ENCODE results near the gene EIF4A3.
"Not testable (repeated sequence)": the region's sequence is repeated elsewhere in the genome, so short reads cannot be mapped to it uniquely, and the experiment has no call there.

EIF4A3 gene

GRCh38 chr17:80173126-80173525 is 26.2 kb upstream of the EIF4A3 start:
- no peak for DNase-seq (ENCODE audit: low read depth in 2 of 2)

DNA sequence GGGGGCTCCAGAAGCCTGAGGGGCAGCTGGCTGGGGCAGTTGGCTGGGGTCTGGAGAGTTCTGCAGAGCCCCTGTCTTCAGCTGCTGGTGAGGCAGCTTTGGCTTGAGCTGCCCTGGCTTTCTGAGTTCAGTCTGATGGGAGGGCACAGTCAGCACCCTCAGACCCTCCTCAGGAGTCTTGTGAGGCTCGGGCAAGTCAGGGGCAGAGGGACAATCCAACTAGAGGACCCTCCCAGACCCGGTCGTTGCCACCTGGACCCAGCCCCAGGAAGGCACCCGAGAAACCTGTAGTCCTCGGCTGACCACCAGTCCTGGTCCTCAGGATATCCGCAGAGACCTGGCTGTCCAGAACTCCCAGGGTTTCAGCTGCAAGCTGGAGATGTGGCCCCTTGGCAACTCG is 24.8 kb upstream of the EIF4A3 start:
- DNase-seq (ENCODE audit: low read depth in 2 of 2): no peak

- no peak for DNase-seq (ENCODE audit: low read depth in 2 of 2)
Measured at GRCh38 chr17:80169784-80170500, 23.0 kb upstream of the EIF4A3 start, which contains the start of gene CARD14. TSS of gene CARD14 (plus strand) at chr17:80170030. CDS start at chr17:80181439, 11,409 bp downstream.

DNA sequence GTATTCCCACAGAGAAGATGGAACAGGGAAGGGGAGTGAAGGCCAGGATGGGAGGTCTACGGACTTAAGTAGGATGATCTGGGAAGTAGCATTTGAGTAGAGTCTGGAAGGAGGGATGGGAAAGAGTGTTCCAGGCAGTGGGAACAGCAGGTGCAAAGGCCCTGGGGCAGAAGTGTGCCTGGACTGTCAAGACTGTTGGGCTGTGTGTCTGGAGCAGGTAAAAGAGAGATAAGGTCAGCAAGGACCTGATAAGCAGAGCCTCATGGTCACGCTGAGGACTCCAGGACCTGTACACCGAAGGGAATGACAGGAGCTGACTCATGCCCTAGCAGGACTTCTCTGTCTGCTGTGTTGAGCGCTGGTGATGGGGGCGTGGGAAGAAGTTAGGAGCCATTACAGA is 22.2 kb upstream of the EIF4A3 start:
- no peak for DNase-seq (ENCODE audit: low read depth in 2 of 2)

DNA sequence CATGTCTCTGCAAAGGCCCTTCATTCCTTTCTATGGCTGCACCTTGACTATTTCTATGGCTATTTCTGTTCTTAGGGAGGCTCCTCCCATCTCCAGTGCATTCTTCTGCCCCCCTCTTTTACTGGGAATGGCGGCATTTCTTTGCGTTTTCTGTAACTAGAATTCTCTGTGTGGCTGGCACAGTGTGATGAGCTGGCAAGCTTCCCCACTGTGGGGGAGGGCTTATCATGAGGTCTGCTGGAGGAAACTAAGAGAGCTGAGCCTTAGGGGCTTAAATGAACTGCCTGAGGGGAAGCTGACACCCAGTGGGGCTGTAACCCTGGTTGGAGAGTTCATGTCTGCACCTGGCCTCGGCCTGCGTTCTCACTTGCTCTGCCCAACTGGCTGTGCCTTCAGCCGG is 21.4 kb upstream of the EIF4A3 start:
- DNase-seq (ENCODE audit: low read depth in 2 of 2): no peak

DNA sequence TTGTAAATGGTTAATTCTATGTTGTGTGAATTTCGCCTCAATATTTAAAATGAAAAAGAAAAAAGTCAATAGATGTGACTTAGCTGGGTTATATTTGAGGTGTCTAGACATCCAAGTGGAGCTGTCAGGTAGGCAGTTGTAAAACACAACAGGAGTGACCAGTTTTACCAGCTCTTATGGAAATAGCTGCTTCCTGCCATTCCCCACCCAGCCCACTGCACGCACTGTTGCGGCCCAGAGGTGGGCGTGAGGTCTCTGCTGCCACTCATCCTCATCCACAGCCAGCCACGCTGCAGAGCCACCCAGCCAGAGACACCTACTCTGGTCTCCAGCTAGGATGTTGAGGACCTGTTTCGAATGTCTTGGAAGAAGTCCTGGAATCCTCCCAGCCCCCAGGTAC is 19.5 kb upstream of the EIF4A3 start:
- DNase-seq (ENCODE audit: low read depth in 2 of 2): no peak

- DNase-seq (ENCODE audit: low read depth in 2 of 2): no peak
Measured at GRCh38 chr17:80164185-80164584, 17.3 kb upstream of the EIF4A3 start.

- no peak for DNase-seq (ENCODE audit: low read depth in 2 of 2)
Measured at GRCh38 chr17:80163336-80163735, 16.4 kb upstream of the EIF4A3 start.

- DNase-seq (ENCODE audit: low read depth in 2 of 2): no peak
Measured at GRCh38 chr17:80160536-80160935, 13.6 kb upstream of the EIF4A3 start.

DNA sequence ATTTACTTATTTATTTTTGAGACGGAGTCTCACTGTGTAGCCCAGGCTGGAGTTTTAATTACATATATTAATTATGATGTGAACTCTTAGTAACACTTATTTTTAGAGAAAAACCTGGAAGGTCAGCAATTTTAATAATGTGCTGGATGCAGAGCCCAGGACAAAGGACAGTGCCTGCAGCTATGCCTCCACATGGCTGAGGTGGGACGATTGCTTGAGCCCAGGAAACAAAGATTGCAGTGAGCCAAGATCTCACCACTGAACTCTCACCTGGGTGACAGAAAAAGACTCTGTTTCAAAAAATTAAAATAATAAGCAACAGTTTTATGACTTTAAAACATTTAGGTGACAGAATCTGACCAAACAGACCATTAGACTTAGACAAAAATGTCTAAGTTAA is 11.9 kb upstream of the EIF4A3 start:
- DNase-seq (ENCODE audit: low read depth in 2 of 2): no peak

GRCh38 chr17:80155600-80155999 is 8.7 kb upstream of the EIF4A3 start:
- not testable (repeated sequence) for DNase-seq (ENCODE audit: low read depth in 2 of 2)

GRCh38 chr17:80154166-80154565 is 7.2 kb upstream of the EIF4A3 start:
- no peak for DNase-seq (ENCODE audit: low read depth in 2 of 2)

GRCh38 chr17:80153004-80153403 is 6.1 kb upstream of the EIF4A3 start:
- no peak for DNase-seq (ENCODE audit: low read depth in 2 of 2)

DNA sequence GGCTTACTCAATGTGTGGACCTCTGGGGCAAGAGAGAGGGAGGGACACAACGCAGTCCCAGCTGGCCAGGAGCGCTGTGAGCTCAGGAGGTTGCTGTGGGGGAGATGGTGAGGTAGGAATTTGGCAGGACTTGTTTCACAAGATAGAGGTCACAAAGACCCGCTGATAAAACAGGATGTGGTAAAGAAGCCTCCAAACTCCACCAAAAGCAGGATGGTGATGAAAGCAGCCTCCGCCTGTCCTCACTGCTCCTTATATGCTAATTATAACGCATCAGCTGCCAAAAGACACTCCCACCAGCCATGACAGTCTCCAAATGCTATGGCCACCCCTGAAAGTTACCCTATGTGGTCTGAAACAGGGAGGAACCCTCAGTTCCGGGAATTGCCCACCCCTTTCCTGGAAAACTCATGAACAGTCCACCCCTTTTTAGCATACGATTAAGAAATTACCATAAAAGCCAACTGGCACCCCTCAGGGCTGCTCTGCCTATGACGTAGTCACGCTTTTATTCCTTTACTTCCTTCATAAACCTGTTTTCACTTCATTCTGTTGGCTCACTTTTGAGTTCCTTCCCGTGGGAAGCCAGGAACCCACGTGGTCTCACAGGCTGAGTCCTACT is 5.3 kb upstream of the EIF4A3 start:
- DNase-seq (ENCODE audit: low read depth in 2 of 2): no peak

- DNase-seq (ENCODE audit: low read depth in 2 of 2): no peak
Measured at GRCh38 chr17:80151333-80151732, 4.4 kb upstream of the EIF4A3 start.

DNA sequence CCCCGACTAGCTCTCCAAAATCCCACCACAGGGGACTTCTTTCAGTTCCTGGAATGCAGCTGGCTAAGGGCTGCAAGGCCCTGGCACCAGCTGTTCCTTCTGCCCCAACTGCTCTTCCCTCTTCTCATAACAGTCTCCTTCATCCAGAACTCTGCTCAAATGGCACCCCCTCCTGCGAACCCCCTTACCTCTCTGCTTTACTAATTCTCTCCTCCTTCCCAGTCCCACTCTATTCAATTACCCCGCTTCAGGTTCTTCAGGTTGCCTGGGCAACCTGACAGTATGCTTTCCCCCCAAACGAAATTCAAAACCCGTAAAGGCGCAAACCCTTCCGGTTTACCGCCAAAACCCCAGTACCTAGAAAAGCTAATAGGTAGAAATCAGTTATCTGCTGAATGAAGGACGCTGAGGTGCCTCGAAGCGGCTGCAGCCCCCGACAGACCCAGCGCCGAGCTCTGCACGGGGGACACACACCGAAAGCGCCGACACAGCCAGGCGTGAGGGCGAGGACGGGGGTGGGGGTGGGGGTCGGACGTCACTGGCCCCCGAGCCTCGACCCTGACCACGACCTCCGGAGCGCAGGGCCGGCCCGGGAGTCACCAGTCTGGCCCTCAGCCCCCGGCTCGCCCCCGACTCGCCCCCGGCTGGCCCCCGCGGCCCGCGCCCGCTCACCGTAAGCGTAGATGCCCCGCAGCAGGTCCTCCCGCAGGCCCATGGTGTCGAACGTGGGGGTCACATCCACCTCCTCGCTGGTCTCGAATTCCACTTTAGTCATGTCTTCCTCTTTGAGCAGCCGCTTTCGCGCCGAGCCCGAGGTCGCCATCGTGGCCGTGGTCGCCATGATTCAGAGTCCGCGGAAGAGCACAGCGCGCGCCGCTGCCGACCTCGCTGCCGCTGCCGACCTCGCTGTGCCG is 550 bp downstream of the EIF4A3 start:
- peak in 1 of 2 donors; percentile 7 for DNase-seq (ENCODE audit: low read depth in 2 of 2)

DNA sequence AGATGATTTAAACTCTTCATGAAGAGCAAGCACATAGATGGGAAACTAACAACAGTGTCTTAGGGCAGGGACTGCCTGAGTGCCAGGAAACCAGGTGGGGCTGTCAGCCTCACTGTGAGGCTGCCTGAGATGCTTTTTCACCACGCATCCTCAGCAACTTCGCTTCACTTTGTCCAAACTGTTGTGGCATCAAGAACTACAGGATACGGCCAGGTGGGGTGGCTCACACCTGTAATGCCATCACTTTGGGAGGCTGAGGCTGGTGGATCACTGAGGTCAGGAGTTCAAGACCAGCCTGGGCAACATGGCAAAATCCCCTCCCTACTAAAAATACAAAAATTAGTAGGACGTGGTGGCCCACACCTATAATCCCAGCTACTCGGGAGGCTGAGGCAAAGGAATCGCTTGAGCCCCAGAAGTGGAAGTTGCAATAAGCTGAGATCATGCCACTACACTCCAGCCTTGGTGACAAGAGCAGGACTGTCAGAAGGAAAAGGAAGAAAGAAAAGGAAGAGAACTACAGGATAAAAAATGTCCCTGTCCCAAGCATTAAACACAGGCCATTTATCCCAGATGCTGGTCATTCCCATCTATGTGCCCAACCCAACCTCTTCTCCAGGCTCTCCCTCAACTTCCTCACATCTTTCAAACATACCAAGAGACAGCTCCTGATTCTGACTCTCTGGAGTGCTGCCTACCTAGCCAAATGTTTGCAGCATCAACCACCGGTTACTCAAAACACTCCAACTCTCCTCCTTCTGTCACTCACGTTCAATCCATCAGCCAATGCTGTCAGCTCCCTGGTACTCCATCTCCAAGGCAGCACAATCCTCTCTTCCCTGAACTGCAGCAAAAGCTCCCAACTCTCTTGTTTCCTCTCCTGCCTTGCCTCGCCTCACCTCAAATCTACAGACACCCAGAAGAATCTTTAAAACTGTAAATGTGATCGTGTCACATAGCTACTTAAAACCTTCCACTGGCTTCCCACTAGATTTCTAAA is 1.6 kb downstream of the EIF4A3 start:
- DNase-seq (ENCODE audit: low read depth in 2 of 2): no peak

GRCh38 chr17:80142929-80143328 is 4.0 kb downstream of the EIF4A3 start:
- DNase-seq (ENCODE audit: low read depth in 2 of 2): no peak

GRCh38 chr17:80141463-80142165 is 5.3 kb downstream of the EIF4A3 start:
- DNase-seq (ENCODE audit: low read depth in 2 of 2): no peak

DNA sequence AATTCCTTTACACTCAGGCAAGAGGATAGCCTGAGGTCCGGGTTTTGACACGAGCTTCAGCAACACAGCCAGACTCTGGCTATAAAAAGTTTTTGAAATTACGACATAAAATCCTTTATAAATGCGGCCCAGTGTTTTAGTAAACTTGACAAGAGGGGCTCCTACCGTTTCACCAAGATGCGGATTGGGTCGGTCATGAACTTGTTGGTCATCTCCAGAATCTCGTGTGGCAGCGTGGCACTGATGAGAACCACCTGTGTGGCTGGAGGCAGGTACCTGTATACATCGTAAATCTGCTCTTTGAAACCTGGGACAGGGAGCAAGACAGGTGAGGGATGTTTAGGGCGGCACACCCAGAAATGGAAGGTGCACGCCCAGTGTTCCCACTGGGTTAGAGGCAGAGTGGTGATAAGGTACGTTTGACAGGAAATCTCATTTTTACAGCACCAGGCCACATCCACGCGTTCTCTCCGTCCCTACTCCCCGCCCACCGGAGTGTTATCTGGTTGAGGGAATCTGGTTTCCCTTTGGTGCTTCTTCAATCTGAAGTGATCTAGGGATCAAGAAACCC is 8.0 kb downstream of the EIF4A3 start:
- no peak for DNase-seq (ENCODE audit: low read depth in 2 of 2)

Measured in stimulated activated CD8-positive, alpha-beta memory T cell treated with anti-CD3 and anti-CD28 coated beads, Interleukin-2, amount 100 ng/mL, for 48 hours (primary cell).